H1 (cell line): ENCODE data around the gene FRMD4A. TPM values are rescaled to one million over a fixed set of nuclear protein-coding genes. Genes with fewer than 3 reads are reported as not detected.

ENCODE experiments used
- BACH1 ChIP-seq: IDR thresholded peaks from 2 replicates; pipeline ENCODE4 v1.6.1; 2012; ENCODE audit warnings: low read length, improper control_type of control experiment
- CEBPB ChIP-seq: IDR thresholded peaks from 2 replicates; pipeline ENCODE4 v1.6.1; 2012; ENCODE audit warnings: low read depth, low read length
- EZH2 ChIP-seq: fragments of 200-600 bp; sonication (generic); IDR thresholded peaks from 2 replicates; pipeline ENCODE4 v1.7.1; 2012; ENCODE audit warnings: low read depth, mild to moderate bottlenecking, moderate library complexity, low read length, inconsistent platforms; ENCODE audit not compliant: severe bottlenecking
- FOSL1 ChIP-seq: IDR thresholded peaks from 2 replicates; pipeline ENCODE4 v1.6.1; 2011; ENCODE audit warnings: mild to moderate bottlenecking, low read depth, low read length, moderate library complexity; ENCODE audit not compliant: insufficient read depth
- GABPA ChIP-seq: IDR thresholded peaks from 2 replicates; pipeline ENCODE4 v1.6.1; 2011; ENCODE audit warnings: mild to moderate bottlenecking, low read length, moderate library complexity, borderline replicate concordance; ENCODE audit not compliant: insufficient read depth
- HDAC2 ChIP-seq, 2 experiments: fragments of 300-600 bp in 1 of 2; sonication (generic) in 1 of 2; IDR thresholded peaks; 2 replicates each; pipeline ENCODE4 v1.6.1; 2011 to 2012; ENCODE audit warnings: low read depth in 2 of 2, low read length in 2 of 2, mild to moderate bottlenecking in 2 of 2, moderate library complexity in 2 of 2, borderline replicate concordance in 1 of 2, inconsistent platforms in 1 of 2
- PHF8 ChIP-seq: fragments of 200-600 bp; sonication (generic); conservative IDR thresholded peaks from 2 replicates; pipeline ENCODE4 v1.7.1; 2012; ENCODE audit warnings: low read depth, mild to moderate bottlenecking, inconsistent platforms, low read length, moderate library complexity
- polyA plus RNA-seq, 7 experiments: library from polyadenylated mRNA; depleted of rRNA in 3 of 7; stranded (reverse) in 5 of 7; unstranded in 2 of 7; fragments of >200 nt in 5 of 7; fragments of 200-250 nt in 2 of 7; gene quantifications; 1 replicate in 5 of 7; 2 replicates in 1 of 7; 4 replicates in 1 of 7; pipeline versions ENCODE4 v1.2.1 to v1.2.3, GENCODE V29; 2011 to 2013; ENCODE audit warnings: missing spikeins in 2 of 7, mixed read lengths in 2 of 7
- total RNA-seq: library from RNA; stranded (reverse); fragmentation: NEBNext Ultra II Directional; extraction: Animal tissue kit (Norgen Biotek cat#: 25700); gene quantifications from 2 replicates; pipeline ENCODE4 v1.2.1, GENCODE V29; 2021
- TF ChIP-seq, protein P1 (sequence below), 3 experiments: IDR thresholded peaks; 1 replicate in 2 of 3; 2 replicates in 1 of 3; pipeline versions ENCODE4 v1.5.1 to v1.6.1; 2011; ENCODE audit warnings: low read length in 3 of 3, mild to moderate bottlenecking in 3 of 3, inconsistent platforms in 2 of 3, low read depth in 1 of 3, moderate library complexity in 1 of 3; ENCODE audit not compliant: insufficient read depth in 1 of 3; ENCODE audit errors: control extremely low read depth in 1 of 3

Gene FRMD4A
- total and polyA plus RNA-seq, 2 of the 8 experiments (the other 6 are each of a cell fraction or from before 2014, with no cell fraction given), result 38.6 to 39.6 TPM

DNA sequence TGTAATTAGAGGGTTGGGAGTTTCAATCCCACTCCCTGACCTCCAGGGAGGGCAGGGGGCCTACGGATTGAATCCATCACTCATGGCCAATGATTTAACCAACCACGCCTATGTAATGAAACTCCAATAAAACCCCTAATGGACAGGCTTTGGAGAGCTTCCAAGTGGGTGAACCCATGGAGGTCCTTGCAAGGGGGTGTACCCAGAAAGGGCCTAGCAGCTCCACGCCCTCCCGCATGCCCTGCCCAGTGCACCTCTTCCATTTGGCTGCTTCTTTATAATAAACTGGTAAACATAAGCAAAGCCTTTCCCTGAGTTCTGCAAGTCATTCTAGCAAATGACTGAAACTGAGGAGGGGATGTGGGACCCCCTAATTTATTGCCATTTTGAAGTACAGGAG lies 280.1 kb downstream of the FRMD4A start (continued):
- TF ChIP-seq, protein P1, sequence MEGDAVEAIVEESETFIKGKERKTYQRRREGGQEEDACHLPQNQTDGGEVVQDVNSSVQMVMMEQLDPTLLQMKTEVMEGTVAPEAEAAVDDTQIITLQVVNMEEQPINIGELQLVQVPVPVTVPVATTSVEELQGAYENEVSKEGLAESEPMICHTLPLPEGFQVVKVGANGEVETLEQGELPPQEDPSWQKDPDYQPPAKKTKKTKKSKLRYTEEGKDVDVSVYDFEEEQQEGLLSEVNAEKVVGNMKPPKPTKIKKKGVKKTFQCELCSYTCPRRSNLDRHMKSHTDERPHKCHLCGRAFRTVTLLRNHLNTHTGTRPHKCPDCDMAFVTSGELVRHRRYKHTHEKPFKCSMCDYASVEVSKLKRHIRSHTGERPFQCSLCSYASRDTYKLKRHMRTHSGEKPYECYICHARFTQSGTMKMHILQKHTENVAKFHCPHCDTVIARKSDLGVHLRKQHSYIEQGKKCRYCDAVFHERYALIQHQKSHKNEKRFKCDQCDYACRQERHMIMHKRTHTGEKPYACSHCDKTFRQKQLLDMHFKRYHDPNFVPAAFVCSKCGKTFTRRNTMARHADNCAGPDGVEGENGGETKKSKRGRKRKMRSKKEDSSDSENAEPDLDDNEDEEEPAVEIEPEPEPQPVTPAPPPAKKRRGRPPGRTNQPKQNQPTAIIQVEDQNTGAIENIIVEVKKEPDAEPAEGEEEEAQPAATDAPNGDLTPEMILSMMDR (IDR thresholded peaks at IDR 0.05; ENCODE audit: control extremely low read depth in 1 of 3, insufficient read depth in 1 of 3, low read depth in 1 of 3, low read length in 3 of 3), result no peak
- no peak for TF ChIP-seq FOSL1
- no peak for TF ChIP-seq CEBPB
- TF ChIP-seq PHF8, result no peak
- TF ChIP-seq GABPA, result no peak
- TF ChIP-seq BACH1, result no peak
- TF ChIP-seq HDAC2 (IDR thresholded peaks at IDR 0.05; ENCODE audit: borderline replicate concordance in 1 of 2, low read depth in 2 of 2, low read length in 2 of 2), result no peak
- TF ChIP-seq EZH2, result no peak
- TF ChIP-seq, all 59 proteins: peak for 0
